Adipocyte (in vitro differentiated cells): Measurements from ENCODE around the gene ANXA3.

ENCODE experiments used
- DNase-seq: peaks from one replicate; pipeline ENCODE4 v3.0.0-alpha.2; 2015; ENCODE audit warnings: low read depth
- H3K27me3 ChIP-seq: replicated peaks from 2 replicates; pipeline ENCODE4 v1.7.0; 2013; ENCODE audit warnings: mild to moderate bottlenecking, low read length, moderate library complexity; ENCODE audit not compliant: control insufficient read depth, insufficient read depth
- H3K36me3 ChIP-seq: 2 replicates; pipeline ENCODE4 v1.7.0; 2013; ENCODE audit warnings: low read length, mild to moderate bottlenecking, moderate library complexity; ENCODE audit not compliant: control insufficient read depth, insufficient read depth, severe bottlenecking
- H3K4me1 ChIP-seq: 2 replicates; pipeline ENCODE4 v1.7.0; 2013; ENCODE audit warnings: mild to moderate bottlenecking, low read length, moderate library complexity; ENCODE audit not compliant: control insufficient read depth, insufficient read depth
- H3K4me3 ChIP-seq: 2 replicates; pipeline ENCODE4 v1.7.0; 2013; ENCODE audit warnings: mild to moderate bottlenecking, low read length, moderate library complexity
- H3K9ac ChIP-seq: 2 replicates; pipeline ENCODE4 v1.7.0; 2013; ENCODE audit warnings: mild to moderate bottlenecking, low read length, moderate library complexity
- H3K9me3 ChIP-seq: 2 replicates; pipeline ENCODE4 v1.7.0; 2013; ENCODE audit warnings: mild to moderate bottlenecking, low read length, moderate library complexity; ENCODE audit not compliant: control insufficient read depth

ANXA3 gene

DNA sequence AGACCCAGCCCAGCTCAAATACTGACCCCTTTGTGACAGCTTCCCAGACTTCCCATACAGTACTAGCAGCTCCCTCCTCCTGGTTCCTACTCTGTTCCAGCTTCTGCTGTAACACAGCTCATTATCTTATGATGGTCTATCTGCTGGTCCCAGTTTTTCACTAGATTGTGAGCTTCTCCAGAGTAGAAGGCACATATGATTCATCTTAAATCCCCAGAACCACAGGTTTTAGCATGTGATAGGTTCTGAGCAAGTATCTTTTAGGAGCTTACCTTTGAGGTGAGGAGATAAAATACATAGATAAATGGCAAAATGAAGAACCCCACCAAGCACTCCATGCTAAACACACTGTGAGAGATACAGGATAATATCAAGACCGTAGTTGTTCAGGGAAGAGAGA lies 27.6 kb upstream of the ANXA3 start:
- Histone ChIP-seq H3K36me3 (no peaks in the 10 kb centered on the region), H3K4me1 (peaks cover 15% of the 10 kb centered on the region), H3K4me3 (no peak overlapping the region), H3K27me3 (no peaks in the 10 kb centered on the region), H3K9ac (no peak overlapping the region), H3K9me3 (no peaks in the 10 kb centered on the region)
- no peak for DNase-seq

DNA sequence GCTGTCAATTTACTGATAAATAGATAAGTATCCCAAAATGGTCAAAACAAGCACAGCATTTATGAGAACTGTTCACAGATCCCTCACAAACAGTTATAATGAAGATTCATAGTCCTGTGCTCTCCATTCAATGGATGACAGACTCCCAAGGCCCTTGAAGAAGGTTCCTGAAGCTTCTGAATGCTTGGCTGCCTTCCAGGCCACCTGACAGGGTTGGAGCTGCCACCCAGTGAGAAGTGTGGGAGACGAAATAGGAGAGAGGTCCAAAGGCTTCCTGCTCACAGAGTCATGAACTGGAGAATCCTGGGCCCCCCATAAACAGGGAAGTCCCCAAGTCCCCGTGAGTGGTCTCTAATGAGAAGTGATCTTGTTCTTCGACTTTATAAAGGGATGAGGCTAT lies 26.0 kb upstream of the ANXA3 start:
- Histone ChIP-seq H3K27me3 (no peaks in the 10 kb centered on the region), H3K4me3 (no peak overlapping the region), H3K4me1 (peaks cover 22% of the 10 kb centered on the region), H3K9ac (no peak overlapping the region), H3K36me3 (no peaks in the 10 kb centered on the region), H3K9me3 (no peaks in the 10 kb centered on the region)
- no peak for DNase-seq

DNA sequence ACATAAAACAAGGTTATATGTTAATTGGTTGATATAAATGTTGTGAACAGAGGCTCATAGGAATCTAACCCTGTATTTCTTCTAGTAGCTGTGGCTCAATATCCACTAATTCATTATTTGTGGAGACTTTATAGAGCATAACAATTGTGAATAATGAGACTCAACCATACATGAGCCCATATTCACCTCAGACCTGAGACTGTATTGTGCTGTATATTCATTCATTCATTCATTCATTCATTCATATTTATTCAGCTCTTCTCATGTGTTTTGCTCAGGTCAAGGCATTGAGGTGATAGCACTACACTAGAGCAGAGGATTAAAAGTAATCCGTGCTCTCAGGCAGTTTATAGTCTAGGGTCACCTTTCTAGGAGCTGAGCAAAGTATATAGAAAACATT lies 24.5 kb upstream of the ANXA3 start:
- H3K4me1 ChIP-seq, result peaks cover 14% of the 10 kb centered on the region
- H3K9me3 ChIP-seq, result no peaks in the 10 kb centered on the region
- H3K4me3 ChIP-seq, result no peak overlapping the region
- no peaks in the 10 kb centered on the region for H3K36me3 ChIP-seq
- H3K9ac ChIP-seq, result no peak overlapping the region
- no peaks in the 10 kb centered on the region for H3K27me3 ChIP-seq
- no peak for DNase-seq

DNA sequence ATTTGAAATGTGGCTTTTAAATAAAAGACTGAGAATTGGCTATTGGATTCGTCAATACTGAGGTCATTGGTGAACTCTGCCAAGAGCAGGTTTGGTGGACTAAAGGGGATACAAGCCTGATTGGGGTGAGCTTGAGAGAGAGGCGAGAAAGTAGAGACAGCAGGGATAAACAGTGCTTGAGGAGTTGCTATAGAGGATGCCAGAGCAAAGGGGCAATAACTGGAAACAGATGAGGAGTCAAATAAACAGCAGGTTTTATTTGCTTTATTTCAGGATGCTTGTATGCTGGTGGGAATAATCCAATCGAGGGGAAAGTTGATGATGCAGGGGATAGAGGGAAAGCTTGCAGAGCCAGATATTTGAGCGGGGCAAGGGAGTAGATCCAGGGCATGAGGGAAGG lies 24.0 kb upstream of the ANXA3 start:
- Histone ChIP-seq H3K9ac (no peak overlapping the region), H3K27me3 (no peaks in the 10 kb centered on the region), H3K4me3 (no peak overlapping the region), H3K4me1 (peaks cover 14% of the 10 kb centered on the region), H3K36me3 (no peaks in the 10 kb centered on the region), H3K9me3 (no peaks in the 10 kb centered on the region)
- DNase-seq, result peak; percentile 27

DNA sequence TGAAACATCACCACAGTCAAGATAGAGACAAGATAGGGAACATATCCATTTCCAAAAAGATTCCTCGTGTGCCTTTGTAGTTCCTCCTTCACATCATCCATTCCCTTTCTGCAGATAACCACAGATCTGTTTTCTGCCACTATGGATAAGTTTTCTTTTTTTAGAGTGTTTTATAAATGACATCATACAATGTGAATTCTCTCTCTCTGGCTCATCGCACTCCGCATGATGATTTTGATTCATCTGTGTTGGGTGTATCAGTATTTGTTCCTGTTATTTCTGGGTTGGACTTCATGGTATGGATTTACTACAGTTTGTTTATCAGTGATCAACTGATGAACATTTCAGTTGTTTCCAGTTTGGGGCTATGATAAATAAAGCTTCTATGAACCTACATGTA lies 23.2 kb upstream of the ANXA3 start:
- H3K27me3 ChIP-seq, result no peaks in the 10 kb centered on the region
- H3K36me3 ChIP-seq, result no peaks in the 10 kb centered on the region
- H3K9me3 ChIP-seq, result no peaks in the 10 kb centered on the region
- no peak overlapping the region for H3K9ac ChIP-seq
- DNase-seq, result peak; percentile 39
- H3K4me1 ChIP-seq, result peaks cover 14% of the 10 kb centered on the region
- H3K4me3 ChIP-seq, result no peak overlapping the region

DNA sequence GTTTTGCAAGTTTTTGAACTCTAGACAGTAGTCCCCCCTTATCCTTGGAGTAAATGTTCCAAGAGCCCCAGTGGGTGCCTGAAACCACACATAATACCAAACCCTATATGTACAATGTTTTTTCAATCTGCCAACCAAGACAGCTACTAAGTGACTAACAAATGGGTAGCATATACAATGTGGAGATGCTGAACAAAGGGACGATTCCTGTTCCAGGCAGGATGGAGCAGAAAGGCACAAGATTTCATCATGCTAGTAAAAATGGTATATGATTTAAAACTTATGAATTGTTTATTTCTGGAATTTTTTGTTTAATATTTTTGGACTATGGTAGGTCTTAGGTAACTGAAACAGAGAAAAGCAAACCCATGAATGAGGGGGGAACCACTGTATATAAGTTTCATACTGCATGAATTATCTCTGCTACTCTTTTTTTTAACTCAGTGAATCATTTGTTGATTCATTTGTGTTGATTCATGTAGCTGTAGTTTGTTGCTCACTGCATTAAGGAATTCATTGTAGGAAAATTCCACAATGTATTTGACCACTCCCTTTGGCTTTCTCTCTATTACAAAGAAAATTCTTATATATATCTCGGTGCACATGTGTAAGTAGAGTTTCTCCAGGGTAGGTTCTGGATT lies 21.9 kb upstream of the ANXA3 start:
- H3K27me3 ChIP-seq, result no peaks in the 10 kb centered on the region
- peak; percentile 78 for DNase-seq
- H3K36me3 ChIP-seq, result peaks cover under 1% of the 10 kb centered on the region
- no peak overlapping the region for H3K9ac ChIP-seq
- no peaks in the 10 kb centered on the region for H3K9me3 ChIP-seq
- H3K4me1 ChIP-seq, result peaks cover 14% of the 10 kb centered on the region
- no peak overlapping the region for H3K4me3 ChIP-seq

DNA sequence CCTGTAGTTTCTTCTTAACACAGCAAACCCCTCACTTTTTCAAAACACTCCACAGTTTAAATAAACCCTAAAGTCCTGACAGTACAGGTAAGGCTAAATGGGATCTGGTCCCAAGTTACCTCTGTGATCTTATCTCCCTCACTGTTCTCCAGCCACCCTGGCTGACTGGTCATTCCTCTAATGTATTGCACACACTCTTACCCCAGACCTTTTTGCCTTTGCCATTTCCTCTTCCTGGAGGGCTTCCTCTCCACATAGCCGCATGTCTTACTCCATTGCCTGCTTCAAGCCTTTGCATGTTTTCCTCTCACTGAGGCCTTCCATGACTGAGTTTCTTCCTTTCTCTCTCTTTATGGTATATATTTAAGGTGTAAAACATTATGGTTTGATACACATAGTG lies 19.5 kb upstream of the ANXA3 start:
- no peak for DNase-seq
- no peak overlapping the region for H3K9ac ChIP-seq
- peaks cover 14% of the 10 kb centered on the region for H3K4me1 ChIP-seq
- no peak overlapping the region for H3K4me3 ChIP-seq
- H3K27me3 ChIP-seq, result no peaks in the 10 kb centered on the region
- H3K36me3 ChIP-seq, result peaks cover 8% of the 10 kb centered on the region
- no peaks in the 10 kb centered on the region for H3K9me3 ChIP-seq

DNA sequence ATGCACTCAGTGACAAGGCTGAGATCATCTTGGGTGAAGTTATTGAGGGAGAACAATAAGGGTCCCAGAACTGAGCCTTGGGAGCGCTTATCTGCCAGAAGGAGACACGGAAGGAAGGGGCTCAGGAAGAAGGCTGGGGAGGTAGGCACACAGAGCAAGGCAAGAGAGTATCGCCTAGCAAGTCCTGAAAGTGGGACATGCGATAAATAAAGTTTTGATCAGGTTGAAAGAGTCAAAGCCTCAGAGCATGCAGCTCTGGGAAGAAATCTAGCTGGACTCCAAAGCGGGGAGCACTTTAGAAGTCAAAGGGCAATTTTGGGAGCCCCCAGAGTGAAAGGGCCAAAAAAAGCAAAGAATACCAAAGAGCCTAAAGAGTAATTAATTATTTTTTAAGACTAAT lies 17.7 kb upstream of the ANXA3 start:
- H3K27me3 ChIP-seq, result no peaks in the 10 kb centered on the region
- peaks cover 10% of the 10 kb centered on the region for H3K4me1 ChIP-seq
- DNase-seq, result no peak
- H3K36me3 ChIP-seq, result peaks cover 8% of the 10 kb centered on the region
- H3K9ac ChIP-seq, result no peak overlapping the region
- no peaks in the 10 kb centered on the region for H3K9me3 ChIP-seq
- no peak overlapping the region for H3K4me3 ChIP-seq

DNA sequence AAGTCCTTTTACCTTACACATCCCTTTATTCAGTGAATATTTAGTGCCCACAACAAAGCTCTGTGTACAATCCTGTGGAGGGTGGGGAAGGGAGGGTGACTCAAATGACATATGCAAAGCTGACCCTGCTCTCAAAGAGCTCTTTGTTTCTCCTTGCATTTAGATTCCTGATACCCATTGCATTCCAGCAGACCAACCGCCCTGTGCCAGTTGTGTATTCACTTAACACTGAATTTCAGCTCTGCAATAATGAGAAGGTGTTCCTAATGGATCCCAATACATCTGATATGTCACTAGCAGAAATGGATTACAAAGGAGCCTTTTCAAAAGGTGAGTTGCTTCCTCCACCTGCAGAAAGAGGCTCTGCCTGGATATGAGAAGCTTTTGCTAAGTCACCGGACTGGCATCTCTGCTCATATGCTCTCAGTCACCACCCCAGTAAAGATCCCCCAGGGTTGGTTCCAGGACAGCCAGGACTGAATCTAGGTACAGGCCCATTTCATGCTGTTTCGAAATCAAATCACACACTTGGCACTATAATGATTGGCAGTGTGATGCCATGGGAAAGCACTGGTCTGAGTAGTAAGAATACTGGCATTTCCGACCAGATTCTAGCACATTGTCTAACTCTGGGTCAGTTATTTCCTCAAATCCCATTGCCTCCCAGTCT lies 17.1 kb upstream of the ANXA3 start:
- no peaks in the 10 kb centered on the region for H3K27me3 ChIP-seq
- no peaks in the 10 kb centered on the region for H3K9me3 ChIP-seq
- H3K9ac ChIP-seq, result no peak overlapping the region
- H3K4me1 ChIP-seq, result peaks cover 9% of the 10 kb centered on the region
- DNase-seq, result no peak
- H3K36me3 ChIP-seq, result peaks cover 8% of the 10 kb centered on the region
- H3K4me3 ChIP-seq, result no peak overlapping the region

DNA sequence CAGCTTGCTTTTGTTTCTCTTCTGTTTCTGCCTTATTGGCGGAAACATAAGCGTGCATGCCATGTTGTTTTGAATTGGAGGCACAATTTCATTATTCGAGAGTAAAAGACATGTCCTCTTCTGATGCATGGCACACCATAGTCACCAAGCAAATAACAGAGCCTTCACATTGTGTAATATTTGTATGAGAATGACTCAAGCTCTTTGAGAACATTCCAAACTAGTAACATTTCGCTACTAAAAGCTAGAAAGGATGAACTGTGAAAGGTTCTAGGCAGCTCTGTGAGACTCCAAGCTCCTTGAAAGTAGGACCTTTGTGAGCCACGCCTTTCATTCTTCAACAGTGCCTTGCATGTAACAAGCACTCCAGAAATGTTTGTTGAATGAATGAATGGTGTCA lies 9.2 kb upstream of the ANXA3 start:
- H3K27me3 ChIP-seq, result no peaks in the 10 kb centered on the region
- no peaks in the 10 kb centered on the region for H3K36me3 ChIP-seq
- H3K9ac ChIP-seq, result no peak overlapping the region
- no peaks in the 10 kb centered on the region for H3K9me3 ChIP-seq
- H3K4me1 ChIP-seq, result peaks cover 29% of the 10 kb centered on the region
- DNase-seq, result peak; percentile 81
- H3K4me3 ChIP-seq, result no peak overlapping the region

DNA sequence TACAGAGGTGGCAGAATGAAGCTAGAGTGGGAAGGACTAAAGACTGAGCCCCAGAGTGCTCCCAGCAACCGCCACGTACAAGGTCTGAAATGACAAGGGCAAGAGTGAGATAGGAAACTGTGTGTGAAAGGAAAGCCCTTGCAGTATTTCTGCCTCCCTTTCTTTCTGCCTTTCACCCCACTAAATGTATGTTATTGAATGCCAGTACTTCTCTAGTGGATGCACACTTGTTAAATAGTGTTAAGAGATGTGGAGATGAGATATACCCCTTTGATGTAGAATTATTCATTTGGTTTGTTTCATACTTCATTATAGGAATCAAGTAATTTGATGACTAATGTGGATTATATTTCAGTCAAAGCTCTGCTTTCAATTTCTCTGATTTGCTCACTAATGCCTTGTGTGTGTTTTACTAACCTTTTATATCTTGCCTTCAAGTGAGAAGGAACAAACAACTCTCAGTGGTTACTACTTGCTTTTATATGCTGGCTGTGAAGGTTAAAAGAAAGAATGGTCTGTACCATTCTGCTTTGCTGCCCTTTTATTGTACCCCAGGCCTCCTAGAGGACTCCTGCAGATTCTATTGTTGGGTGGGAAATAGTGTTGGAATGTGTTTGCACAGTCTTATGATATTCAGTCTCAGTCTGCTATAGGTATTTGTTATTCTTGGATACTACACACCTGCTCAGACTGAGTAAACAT lies 8.0 kb upstream of the ANXA3 start:
- peak; percentile 53 for DNase-seq
- Histone ChIP-seq H3K9me3 (no peaks in the 10 kb centered on the region), H3K36me3 (no peaks in the 10 kb centered on the region), H3K4me3 (no peak overlapping the region), H3K9ac (no peak overlapping the region), H3K27me3 (no peaks in the 10 kb centered on the region), H3K4me1 (peaks cover 29% of the 10 kb centered on the region)
